Measurements from ENCODE around the gene KRT80.

KRT80 gene

GRCh38 chr12:52228931-52229330, 37.1 kb upstream of the KRT80 start:
- no peak for DNase-seq (ENCODE audit: low read depth in 2 of 2)

- no peak for DNase-seq (ENCODE audit: low read depth in 2 of 2)
Measured at GRCh38 chr12:52228366-52228765, 36.6 kb upstream of the KRT80 start.

GRCh38 chr12:52227606-52228166, 35.9 kb upstream of the KRT80 start:
- no peak for DNase-seq (ENCODE audit: low read depth in 2 of 2)

- DNase-seq (ENCODE audit: low read depth in 2 of 2), result no peak
Measured at GRCh38 chr12:52226446-52226845, 34.6 kb upstream of the KRT80 start.

- no peak for DNase-seq (ENCODE audit: low read depth in 2 of 2)
Measured at GRCh38 chr12:52225752-52226151, 33.9 kb upstream of the KRT80 start.

- DNase-seq (ENCODE audit: low read depth in 2 of 2), result no peak
Measured at GRCh38 chr12:52224151-52224550, 32.3 kb upstream of the KRT80 start.

GRCh38 chr12:52223406-52224039, 31.7 kb upstream of the KRT80 start:
- DNase-seq (ENCODE audit: low read depth in 2 of 2), result no peak

- DNase-seq (ENCODE audit: low read depth in 2 of 2), result no peak
Measured at GRCh38 chr12:52222692-52223091, 30.9 kb upstream of the KRT80 start.

- peak in 1 of 2 donors; percentile 35 for DNase-seq (ENCODE audit: low read depth in 2 of 2)
Measured at GRCh38 chr12:52221912-52222457, 30.2 kb upstream of the KRT80 start.

GRCh38 chr12:52221070-52221781, 29.4 kb upstream of the KRT80 start:
- no peak for DNase-seq (ENCODE audit: low read depth in 2 of 2)

GRCh38 chr12:52220477-52220876, 28.7 kb upstream of the KRT80 start:
- DNase-seq (ENCODE audit: low read depth in 2 of 2), result no peak

- DNase-seq (ENCODE audit: low read depth in 2 of 2), result no peak
Measured at GRCh38 chr12:52218001-52218400, 26.2 kb upstream of the KRT80 start.

GRCh38 chr12:52217223-52217622, 25.4 kb upstream of the KRT80 start:
- DNase-seq (ENCODE audit: low read depth in 2 of 2), result no peak

- no peak for DNase-seq (ENCODE audit: low read depth in 2 of 2)
Measured at GRCh38 chr12:52216807-52217206, 25.0 kb upstream of the KRT80 start.

- no peak for DNase-seq (ENCODE audit: low read depth in 2 of 2)
Measured at GRCh38 chr12:52216100-52216499, 24.3 kb upstream of the KRT80 start.

GRCh38 chr12:52215587-52216031, 23.8 kb upstream of the KRT80 start:
- no peak for DNase-seq (ENCODE audit: low read depth in 2 of 2)

- DNase-seq (ENCODE audit: low read depth in 2 of 2), result no peak
Measured at GRCh38 chr12:52214421-52214802, 22.6 kb upstream of the KRT80 start.

- no peak for DNase-seq (ENCODE audit: low read depth in 2 of 2)
Measured at GRCh38 chr12:52213564-52214420, 22.0 kb upstream of the KRT80 start.

- DNase-seq (ENCODE audit: low read depth in 2 of 2), result no peak
Measured at GRCh38 chr12:52212701-52213563, 21.1 kb upstream of the KRT80 start.

- no peak for DNase-seq (ENCODE audit: low read depth in 2 of 2)
Measured at GRCh38 chr12:52211716-52212585, 20.1 kb upstream of the KRT80 start.
